HEK293 (cell line): ENCODE data around the gene IFNGR1.

Experiments
- CTCF ChIA-PET: fragments of 350-600 bp; formaldehyde crosslinking; extraction: SDS; loops from one replicate; lab custom pipeline; 2021; ENCODE audit warnings: antibody characterized with exemption; lab: Yijun Ruan, JAX
- POLR2A ChIA-PET: fragments of 300-600 bp; formaldehyde crosslinking; extraction: SDS; loops from one replicate; lab custom pipeline; 2020; ENCODE audit warnings: antibody characterized with exemption, inconsistent platforms; lab: Yijun Ruan, JAX
- H3K27ac ChIP-seq: fragments of 200-500 bp; sonication (Bioruptor generic); 2 replicates; pipeline ENCODE4 v1.5.1; 2014; ENCODE audit warnings: low read depth, low read length, control low read depth, inconsistent platforms; ENCODE audit errors: extremely low read depth
- H3K36me3 ChIP-seq, 2 experiments: fragments of 200-500 bp in 1 of 2; sonication (Bioruptor generic) in 1 of 2; 1 replicate in 1 of 2; 2 replicates in 1 of 2; pipeline ENCODE4 v1.5.1; 2014 to 2017; ENCODE audit warnings: inconsistent platforms in 2 of 2, low read length in 2 of 2; ENCODE audit not compliant: control insufficient read depth in 2 of 2, insufficient read depth in 1 of 2
- H3K4me1 ChIP-seq: fragments of 200-500 bp; sonication (Bioruptor generic); 2 replicates; pipeline ENCODE4 v1.5.1; 2014; ENCODE audit warnings: mild to moderate bottlenecking, low read length, inconsistent platforms; ENCODE audit not compliant: control insufficient read depth, insufficient read depth
- H3K4me3 ChIP-seq: 2 replicates; pipeline ENCODE4 v1.5.1; 2011; ENCODE audit warnings: low read depth, mild to moderate bottlenecking, control low read depth, low read length, moderate library complexity
- H3K9me3 ChIP-seq: fragments of 200-500 bp; sonication (Bioruptor generic); 2 replicates; pipeline ENCODE4 v1.5.1; 2014; ENCODE audit warnings: low read depth, low read length, inconsistent platforms; ENCODE audit not compliant: control insufficient read depth, insufficient read depth
- GLI2 ChIP-seq: fragments of 450-650 bp; formaldehyde crosslinking; IDR thresholded peaks from 2 replicates; pipeline ENCODE4; 2017; ENCODE audit warnings: missing biosample characterization, missing genetic modification characterization, low read depth, borderline replicate concordance
- HIC1 ChIP-seq: fragments of 450-650 bp; formaldehyde crosslinking; IDR thresholded peaks from 2 replicates; pipeline ENCODE4 v1.5.1; 2016; ENCODE audit warnings: missing biosample characterization, missing genetic modification characterization
- KLF8 ChIP-seq: fragments of 450-650 bp; formaldehyde crosslinking; IDR thresholded peaks from 2 replicates; pipeline ENCODE4 v1.5.1; 2016; ENCODE audit warnings: missing biosample characterization, missing genetic modification characterization
- OSR2 ChIP-seq: fragments of 450-650 bp; formaldehyde crosslinking; IDR thresholded peaks from 2 replicates; pipeline ENCODE4 v1.5.1; 2016; ENCODE audit warnings: missing biosample characterization, missing genetic modification characterization
- SETDB1 ChIP-seq: IDR thresholded peaks from one replicate; pipeline ENCODE4 v1.6.1; 2017; ENCODE audit warnings: mild to moderate bottlenecking, low read length, moderate library complexity, mixed read lengths; ENCODE audit not compliant: insufficient read length
- TCF7L2 ChIP-seq: IDR thresholded peaks from 2 replicates; pipeline ENCODE4 v1.6.1; 2011; ENCODE audit warnings: low read depth, mild to moderate bottlenecking, inconsistent platforms, low read length, moderate library complexity, borderline replicate concordance
- TRIM28 ChIP-seq: IDR thresholded peaks from 2 replicates; pipeline ENCODE4 v1.6.1; 2011; ENCODE audit warnings: low read length, control low read depth, borderline replicate concordance
- ZBTB6 ChIP-seq: fragments of 450-650 bp; formaldehyde crosslinking; IDR thresholded peaks from 2 replicates; pipeline ENCODE4 v1.5.1; 2017; ENCODE audit warnings: missing biosample characterization, missing genetic modification characterization
- ZNF132 ChIP-seq: fragments of 450-650 bp; formaldehyde crosslinking; IDR thresholded peaks from 2 replicates; pipeline ENCODE4 v1.5.1; 2017; ENCODE audit warnings: missing biosample characterization, missing genetic modification characterization, borderline replicate concordance
- ZNF138 ChIP-seq: fragments of 450-650 bp; formaldehyde crosslinking; IDR thresholded peaks from 2 replicates; pipeline ENCODE4 v1.5.1; 2016; ENCODE audit warnings: missing biosample characterization, missing genetic modification characterization, borderline replicate concordance
- ZNF148 ChIP-seq: fragments of 450-650 bp; formaldehyde crosslinking; IDR thresholded peaks from 2 replicates; pipeline ENCODE4 v1.5.0; 2017; ENCODE audit warnings: missing biosample characterization, missing genetic modification characterization, borderline replicate concordance
- ZNF174 ChIP-seq: fragments of 450-650 bp; formaldehyde crosslinking; IDR thresholded peaks from 2 replicates; pipeline ENCODE4 v1.5.0; 2017; ENCODE audit warnings: missing biosample characterization, mild to moderate bottlenecking, missing genetic modification characterization
- ZNF214 ChIP-seq: fragments of 450-650 bp; formaldehyde crosslinking; IDR thresholded peaks from 2 replicates; pipeline ENCODE4 v1.5.1; 2017; ENCODE audit warnings: missing biosample characterization, mild to moderate bottlenecking, missing genetic modification characterization, borderline replicate concordance
- ZNF302 ChIP-seq: fragments of 450-650 bp; formaldehyde crosslinking; IDR thresholded peaks from 2 replicates; pipeline ENCODE4 v1.5.1; 2016; ENCODE audit warnings: missing biosample characterization, missing genetic modification characterization, low read depth
- ZNF37A ChIP-seq: fragments of 450-650 bp; IDR thresholded peaks from 2 replicates; pipeline ENCODE4 v1.5.1; 2018; ENCODE audit warnings: missing biosample characterization, missing genetic modification characterization
- ZNF391 ChIP-seq: fragments of 450-650 bp; formaldehyde crosslinking; IDR thresholded peaks from 2 replicates; pipeline ENCODE4 v1.5.1; 2016; ENCODE audit warnings: low read depth, missing biosample characterization, missing genetic modification characterization, borderline replicate concordance
- ZNF449 ChIP-seq: fragments of 450-650 bp; formaldehyde crosslinking; IDR thresholded peaks from 2 replicates; pipeline ENCODE4 v1.5.1; 2017; ENCODE audit warnings: missing biosample characterization, mild to moderate bottlenecking, missing genetic modification characterization, moderate library complexity
- ZNF510 ChIP-seq: fragments of 450-650 bp; formaldehyde crosslinking; IDR thresholded peaks from 2 replicates; pipeline ENCODE4 v1.5.1; 2018; ENCODE audit warnings: mild to moderate bottlenecking, missing genetic modification characterization, missing biosample characterization; ENCODE audit not compliant: insufficient replicate concordance
- ZNF518A ChIP-seq: fragments of 450-650 bp; formaldehyde crosslinking; conservative IDR thresholded peaks from 2 replicates; pipeline ENCODE4 v1.5.1; 2016; ENCODE audit warnings: low read depth, missing biosample characterization, missing genetic modification characterization
- ZNF701 ChIP-seq: fragments of 450-650 bp; formaldehyde crosslinking; IDR thresholded peaks from 2 replicates; pipeline ENCODE4 v1.5.1; 2016; ENCODE audit warnings: missing biosample characterization, missing genetic modification characterization
- ZNF768 ChIP-seq: fragments of 450-650 bp; formaldehyde crosslinking; IDR thresholded peaks from 2 replicates; pipeline ENCODE4 v1.5.1; 2018; ENCODE audit warnings: missing biosample characterization, mild to moderate bottlenecking, missing genetic modification characterization
- ZNF791 ChIP-seq: fragments of 450-650 bp; formaldehyde crosslinking; IDR thresholded peaks from 2 replicates; pipeline ENCODE4 v1.5.1; 2016; ENCODE audit warnings: missing biosample characterization, missing genetic modification characterization

IFNGR1 gene

GRCh38 chr6:137163732-137164318 is 55.4 kb downstream of the IFNGR1 start:
- Histone ChIP-seq H3K4me1 (no peaks in the 10 kb centered on the region), H3K4me3 (no peak overlapping the region), H3K9me3 (no peaks in the 10 kb centered on the region), H3K36me3 (no peaks in the 10 kb centered on the region), H3K27ac (no peak overlapping the region)
- CTCF ChIA-PET = no interaction called here
- POLR2A ChIA-PET = no interaction called here
- TF ChIP-seq ZNF768 (tag by site-specific recombination) (no peak), HIC1 (no peak), ZNF214 (no peak), TRIM28 (peak; percentile 97; the same call in 1 of the 2 replicates), ZNF791 (tag by site-specific recombination) (no peak), SETDB1 (peak; percentile 98), ZNF132 (tag by site-specific recombination) (no peak), KLF8 (no peak), OSR2 (tag by site-specific recombination) (no peak), ZNF701 (tag by site-specific recombination) (no peak)

GRCh38 chr6:137162692-137163306 is 56.4 kb downstream of the IFNGR1 start:
- no peaks in the 10 kb centered on the region for H3K9me3 ChIP-seq
- POLR2A ChIA-PET = no interaction called here
- TF ChIP-seq ZNF510 (tag by site-specific recombination) (no peak), ZNF391 (no peak), TCF7L2 (no peak), ZNF148 (tag by site-specific recombination) (no peak), ZBTB6 (tag by site-specific recombination) (no peak), GLI2 (tag by site-specific recombination) (no peak), ZNF37A (no peak), ZNF174 (no peak), ZNF138 (no peak), ZNF518A (tag by site-specific recombination) (no peak), ZNF449 (tag by site-specific recombination) (no peak), ZNF302 (tag by site-specific recombination) (no peak)

More at GRCh38 chr6:137162692-137163306, 56.4 kb downstream of the IFNGR1 start:
- Histone ChIP-seq H3K36me3 (no peaks in the 10 kb centered on the region), H3K4me3 (no peak overlapping the region), H3K4me1 (no peaks in the 10 kb centered on the region), H3K27ac (no peak overlapping the region)
- CTCF ChIA-PET = interaction anchor here (0.5 to 0.9 kb wide), 2 partner anchors 16 to 119 kb away, joined by 3 read pairs; no protein-coding TSS in a partner anchor
